GM19238 (cell line): ENCODE results near the gene YY1.
"Not testable (repeated sequence)": the region's sequence is repeated elsewhere in the genome, so short reads cannot be mapped to it uniquely, and the experiment has no call there.

Experiments
- DNase-seq: peaks from one replicate; pipeline ENCODE4 v3.0.0; 2011; ENCODE audit warnings: low spot score; ENCODE audit not compliant: insufficient read length

The YY1 gene

DNA sequence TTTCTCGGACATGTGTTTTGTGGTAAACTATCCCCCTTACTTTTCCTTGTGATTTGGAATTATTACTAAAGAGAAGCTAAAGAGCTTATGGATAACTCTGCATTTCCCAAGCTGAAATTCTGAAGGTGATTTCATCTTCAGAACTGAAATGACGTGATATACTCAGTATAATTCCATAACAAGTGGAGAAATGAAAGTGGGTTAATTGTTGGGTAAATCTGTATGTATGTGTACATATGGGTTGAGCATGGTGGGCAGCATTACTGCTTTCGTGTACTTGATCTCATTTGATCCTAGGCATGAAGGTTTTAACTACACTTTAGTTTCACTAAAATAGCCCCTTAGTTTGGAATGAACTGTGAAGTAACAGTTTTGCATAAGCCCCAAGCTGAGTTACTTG is 4.1 kb downstream of the YY1 start:
- DNase-seq: no peak

DNA sequence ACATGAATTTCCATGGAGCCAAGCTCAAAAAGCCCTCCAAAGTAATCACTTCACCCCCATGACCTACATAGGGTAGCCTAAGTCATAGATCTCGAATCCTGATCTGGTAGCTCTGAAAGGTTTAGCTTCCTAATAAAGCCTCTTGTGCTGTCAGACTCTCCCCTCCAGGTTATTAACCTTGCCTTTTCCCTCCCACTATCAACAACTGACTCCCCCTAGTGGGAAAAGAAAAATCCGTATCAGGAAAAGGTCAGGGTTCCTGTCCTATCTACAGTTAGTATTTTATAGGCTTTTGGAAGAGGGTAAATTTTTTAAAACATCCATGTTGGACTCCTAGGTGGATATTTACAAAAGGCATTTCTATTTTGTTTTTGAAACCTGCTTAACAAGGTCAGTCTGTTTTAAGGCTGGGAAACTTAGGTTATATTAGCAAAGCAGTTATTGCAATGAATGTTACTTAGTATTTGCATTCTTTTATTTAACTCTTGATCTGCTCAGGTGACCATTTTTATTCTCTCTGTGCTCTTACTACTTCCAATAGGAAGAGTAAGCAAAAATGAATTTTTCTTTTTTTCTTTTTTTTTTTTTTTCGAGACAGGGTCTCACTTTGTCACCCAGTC is 8.0 kb downstream of the YY1 start:
- DNase-seq: no peak

DNA sequence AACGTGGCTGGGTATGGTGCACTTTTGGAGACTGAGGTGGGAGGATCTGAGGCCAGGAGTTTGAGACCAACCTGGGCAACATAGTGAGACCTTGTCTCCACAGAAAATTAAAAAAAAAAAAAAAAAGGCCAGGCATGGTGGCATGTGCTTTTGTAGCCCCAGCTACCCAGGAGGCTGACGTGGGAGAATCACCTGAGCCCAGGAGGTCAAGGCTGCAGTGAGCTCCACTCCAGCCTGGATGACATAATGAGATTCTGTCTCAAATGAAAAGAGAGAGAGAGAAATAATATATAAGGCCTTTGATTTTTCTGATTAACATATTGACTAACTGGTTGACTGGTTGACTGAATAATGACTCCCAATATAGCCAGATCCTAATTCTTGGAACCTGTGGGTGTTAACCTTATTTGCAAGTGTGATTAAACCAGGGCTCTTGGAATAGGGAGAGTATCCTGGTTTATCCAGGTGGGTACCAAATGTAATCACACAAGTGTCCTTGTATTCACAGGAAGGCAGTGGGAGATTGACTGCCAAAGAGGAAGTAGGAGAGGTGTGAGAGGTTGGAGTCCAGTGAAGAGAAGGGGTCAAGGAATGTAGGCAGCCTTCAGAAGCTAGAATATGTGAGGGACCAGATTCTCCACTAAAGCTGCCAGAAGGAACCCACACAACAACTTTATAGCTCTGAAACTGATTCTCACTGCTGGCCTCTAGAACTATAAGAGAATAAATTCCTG is 12.0 kb downstream of the YY1 start:
- DNase-seq: no peak

DNA sequence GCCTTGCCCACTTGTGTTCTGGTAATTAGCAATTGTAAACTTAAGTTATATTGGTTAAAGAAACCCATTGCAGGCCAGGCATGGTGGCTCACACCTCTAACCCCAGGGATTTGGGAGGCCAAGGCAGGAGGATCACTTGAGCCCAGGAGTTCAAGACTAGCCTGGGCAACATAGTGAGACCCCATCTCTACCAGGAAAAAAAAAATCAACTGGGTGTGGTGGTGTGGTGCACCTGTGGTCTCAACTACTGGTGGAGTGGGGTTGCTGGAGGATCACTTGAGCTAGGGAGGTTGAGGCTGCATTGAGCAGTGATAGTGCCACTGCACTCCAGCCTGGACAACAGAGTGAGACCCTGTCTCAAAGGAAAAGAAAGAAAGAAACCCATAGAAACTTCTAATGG is 13.7 kb downstream of the YY1 start:
- DNase-seq: no peak

DNA sequence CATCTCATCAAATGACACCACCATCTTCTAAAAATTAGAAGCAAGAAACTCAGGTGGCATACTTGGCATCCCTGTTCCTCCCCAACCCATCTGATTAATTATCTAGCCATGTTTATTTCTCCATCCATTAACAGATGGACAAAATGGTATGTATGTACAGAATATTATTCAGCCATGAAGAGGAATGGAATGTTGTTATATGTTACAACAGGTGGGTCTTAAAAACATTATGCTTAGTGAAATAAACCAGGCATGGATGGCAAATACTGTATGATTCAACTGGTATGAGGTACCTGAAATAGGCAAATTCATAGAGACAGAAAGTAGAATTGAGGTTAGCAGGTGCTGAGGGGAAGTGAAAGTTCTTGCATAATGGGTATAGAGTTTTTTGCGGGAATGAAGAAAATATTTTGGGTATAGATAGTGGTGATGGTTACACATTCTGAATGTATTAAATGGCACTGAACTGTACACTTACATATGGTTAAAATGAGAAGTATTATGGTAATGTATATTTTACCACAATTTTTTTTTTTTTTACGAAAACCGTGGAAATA is 17.5 kb downstream of the YY1 start:
- no peak for DNase-seq

DNA sequence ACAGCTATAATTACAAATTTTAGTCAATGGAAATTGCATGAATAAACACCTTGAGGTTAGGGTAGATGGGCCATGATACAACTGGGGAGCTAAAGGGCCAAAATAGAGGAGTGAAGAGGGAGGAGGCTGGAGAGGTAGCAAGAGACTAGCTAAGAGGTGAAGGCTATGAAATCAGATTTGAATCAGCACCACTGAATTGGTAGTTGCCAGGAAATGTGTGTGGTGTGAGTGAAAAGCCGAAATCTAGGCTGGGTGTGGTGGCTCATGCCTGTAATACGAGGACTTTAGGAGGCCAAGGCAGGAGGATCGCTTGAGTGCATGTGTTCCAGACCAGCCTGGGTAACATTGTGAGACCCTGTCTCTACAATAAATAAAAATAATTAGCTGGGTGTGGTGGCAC is 22.7 kb downstream of the YY1 start:
- DNase-seq: no peak

DNA sequence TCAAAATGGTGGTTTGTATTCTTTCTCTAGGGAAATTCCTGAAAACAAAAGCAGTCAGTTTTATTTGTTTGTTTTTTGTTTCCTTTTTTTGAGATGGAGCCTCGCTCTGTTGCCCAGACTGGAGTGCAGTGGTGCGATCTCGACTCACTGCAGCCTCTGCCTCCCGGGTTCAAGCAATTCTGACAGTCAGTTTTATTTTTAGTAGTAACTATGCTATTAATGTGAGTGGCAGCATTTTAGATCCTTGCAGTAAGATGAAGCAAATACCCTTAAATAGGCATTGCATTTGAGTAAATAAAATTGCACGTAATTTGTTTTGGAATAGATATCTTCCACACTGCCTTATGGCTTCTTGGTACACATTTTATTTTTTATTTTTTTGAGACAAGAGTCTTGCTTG is 23.6 kb downstream of the YY1 start:
- DNase-seq: no peak

DNA sequence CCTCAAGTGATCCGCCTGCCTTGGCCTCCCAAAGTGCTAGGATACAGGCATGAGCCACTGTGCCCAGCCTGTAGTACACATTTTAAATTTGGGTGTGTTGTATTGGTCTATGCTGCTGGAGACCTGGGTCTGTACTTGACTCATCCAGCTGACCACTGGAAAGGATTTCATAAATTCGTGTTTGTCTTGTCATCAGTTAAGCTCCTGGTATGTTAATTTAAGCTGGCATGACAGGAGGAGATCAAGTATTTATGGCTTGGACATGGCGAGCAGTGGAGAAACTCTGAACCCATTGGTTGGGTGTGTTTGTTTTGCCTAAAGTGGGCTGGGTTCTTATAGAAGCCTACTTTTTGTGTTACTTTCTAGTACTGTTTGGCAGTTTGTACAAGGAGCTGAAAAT is 24.2 kb downstream of the YY1 start:
- DNase-seq: no peak

DNA sequence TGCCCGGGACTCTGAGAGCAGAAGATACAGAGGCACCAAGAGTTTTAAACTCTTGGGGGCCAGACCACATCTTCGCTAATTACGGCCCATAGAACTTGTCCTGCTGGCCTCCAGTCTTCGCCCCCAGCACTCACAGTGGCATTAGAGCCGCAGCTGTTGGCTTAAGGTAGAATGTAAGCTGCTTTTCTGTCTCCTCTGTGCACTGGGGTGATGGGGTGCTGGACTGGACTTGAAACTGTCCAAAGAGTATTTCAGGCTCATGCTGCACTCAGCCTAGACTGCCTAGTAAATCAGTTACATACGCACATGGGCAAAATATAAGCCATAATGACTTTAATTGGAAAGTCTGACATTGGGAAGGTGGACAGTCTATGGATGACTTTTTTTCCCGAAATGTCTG is 29.0 kb downstream of the YY1 start:
- no peak for DNase-seq

DNA sequence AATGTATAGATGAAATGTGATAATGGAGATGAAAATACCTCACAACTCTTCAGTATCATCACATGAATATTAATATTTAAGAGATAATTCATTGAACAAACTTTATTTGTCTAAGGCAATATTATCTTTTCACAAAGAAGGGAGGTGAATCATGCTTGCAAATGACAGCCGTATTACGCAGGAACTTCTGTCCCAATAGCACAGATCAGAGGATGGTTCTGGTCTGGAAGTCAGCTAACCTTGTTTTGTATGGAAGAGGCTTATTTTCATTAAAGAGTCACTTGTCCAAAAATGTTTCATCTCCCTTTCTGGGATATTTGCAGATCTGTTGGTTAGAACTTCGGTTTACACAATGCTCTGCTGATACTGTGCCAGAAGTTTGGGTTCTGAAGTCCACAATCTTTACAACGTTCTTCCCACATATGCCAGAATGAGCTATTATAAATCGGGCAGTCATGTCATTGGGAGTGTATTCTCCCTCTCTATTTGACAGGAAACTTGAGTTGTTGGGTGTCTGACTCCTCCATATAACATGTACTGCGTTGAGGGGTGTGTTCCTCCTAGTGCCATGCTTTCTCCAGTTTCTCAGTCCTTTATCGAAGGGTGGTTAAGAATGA is 29.8 kb downstream of the YY1 start:
- DNase-seq: no peak

DNA sequence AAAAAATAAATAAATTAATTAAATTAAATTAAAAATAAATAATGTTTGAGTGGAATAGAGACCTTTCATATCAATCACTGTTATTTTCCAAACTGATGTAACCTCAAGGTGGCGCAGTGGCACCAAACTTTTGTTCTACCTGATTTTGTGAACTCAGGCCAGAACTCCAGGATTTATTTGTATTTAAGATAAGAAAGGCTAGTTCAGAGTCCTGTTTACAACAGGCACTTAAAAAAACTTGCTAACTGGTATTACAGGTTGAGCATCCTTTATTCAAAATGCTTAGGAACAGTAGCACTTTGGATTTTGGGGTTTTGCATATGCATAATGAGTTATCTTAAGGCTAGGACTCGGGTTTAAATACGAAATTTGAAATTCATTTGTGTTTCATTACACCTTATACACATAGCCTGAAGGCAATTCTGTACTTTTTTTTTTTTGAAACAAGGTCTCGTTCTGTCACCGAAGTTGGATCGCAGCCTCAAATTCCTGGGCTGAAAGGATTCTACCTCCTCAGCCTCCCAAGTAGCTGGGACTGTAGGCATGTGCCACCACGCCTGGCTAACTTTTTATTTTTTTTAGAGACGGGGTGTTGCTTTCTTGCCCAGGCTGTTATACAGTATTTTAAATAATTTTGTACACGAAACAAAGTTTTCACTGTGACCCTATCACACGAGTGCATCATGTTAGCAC is 32.4 kb downstream of the YY1 start:
- no peak for DNase-seq

DNA sequence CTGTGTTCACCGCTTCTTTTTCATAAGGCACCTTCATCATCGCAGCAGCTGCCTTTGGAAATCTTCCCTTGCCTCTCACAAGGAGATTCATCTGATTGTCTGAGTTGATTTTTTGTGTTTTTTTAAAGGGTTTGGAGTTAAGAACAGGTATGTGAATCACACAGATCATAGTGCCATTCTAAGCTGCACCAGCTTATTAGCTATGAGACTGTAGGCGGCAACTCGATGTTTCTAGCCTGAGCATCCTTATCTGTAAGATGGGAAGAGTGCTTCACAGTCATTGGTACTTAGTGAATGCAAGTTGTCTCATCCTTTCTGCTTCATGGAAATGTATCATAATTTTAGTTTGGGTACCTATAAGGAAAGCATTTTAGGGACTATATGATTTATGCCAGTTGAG is 35.3 kb downstream of the YY1 start:
- no peak for DNase-seq

DNA sequence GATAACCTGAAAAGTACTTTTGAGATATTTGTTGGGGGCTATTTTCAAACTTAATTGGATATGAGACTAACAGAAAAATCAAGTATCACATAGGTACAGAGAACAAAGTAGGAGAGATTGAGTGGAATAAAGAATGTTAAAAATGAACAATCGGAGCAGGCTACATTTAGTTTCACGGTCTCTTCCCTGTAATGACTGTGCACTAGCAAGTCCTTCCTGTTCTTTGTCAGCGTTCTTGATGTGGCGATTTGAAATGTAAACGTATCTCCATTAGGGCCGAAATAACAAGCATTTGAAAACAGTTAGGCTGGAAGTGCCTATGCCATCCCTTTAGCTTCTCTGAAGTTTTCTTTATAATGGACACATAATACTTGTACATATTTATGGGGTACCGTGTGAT is 36.3 kb downstream of the YY1 start:
- no peak for DNase-seq

DNA sequence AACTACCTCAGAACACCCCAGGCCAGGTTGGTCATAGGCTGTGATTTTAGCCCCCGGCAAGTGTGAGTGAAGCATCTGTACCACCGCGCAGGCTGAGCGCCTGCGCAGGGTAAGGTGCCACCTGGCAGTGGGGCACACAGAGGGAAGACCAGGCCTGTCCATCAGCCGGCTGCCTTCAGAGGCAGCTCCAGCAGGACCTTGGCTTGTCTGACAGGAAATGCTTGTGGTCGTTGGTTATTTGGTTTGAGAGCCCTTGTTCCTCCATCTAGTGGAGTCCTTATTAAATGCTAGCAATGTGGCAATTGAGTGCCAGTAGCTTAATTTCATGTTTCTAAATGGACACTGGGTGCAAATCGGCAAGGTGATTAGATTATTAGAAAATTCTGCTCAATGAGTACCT is 39.8 kb downstream of the YY1 start:
- DNase-seq: no peak

DNA sequence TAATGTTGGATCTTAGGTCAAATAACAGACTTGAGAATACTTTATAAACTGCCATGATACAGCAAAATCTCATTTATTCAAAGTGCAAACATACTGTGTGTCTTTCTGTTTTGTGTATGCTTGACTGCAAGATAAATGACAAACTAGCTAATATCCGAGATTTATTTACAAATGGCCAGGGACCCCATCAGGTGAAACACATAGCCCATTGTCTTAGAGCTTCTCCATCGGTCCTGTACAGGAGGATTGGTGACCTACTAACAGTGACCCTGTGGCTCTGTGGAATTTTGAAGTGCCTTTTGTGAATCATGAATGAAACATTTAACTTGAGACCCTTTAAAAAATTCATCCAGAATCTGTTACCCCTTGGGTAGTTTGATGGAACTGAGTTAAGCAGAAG is 40.2 kb downstream of the YY1 start:
- DNase-seq: no peak

DNA sequence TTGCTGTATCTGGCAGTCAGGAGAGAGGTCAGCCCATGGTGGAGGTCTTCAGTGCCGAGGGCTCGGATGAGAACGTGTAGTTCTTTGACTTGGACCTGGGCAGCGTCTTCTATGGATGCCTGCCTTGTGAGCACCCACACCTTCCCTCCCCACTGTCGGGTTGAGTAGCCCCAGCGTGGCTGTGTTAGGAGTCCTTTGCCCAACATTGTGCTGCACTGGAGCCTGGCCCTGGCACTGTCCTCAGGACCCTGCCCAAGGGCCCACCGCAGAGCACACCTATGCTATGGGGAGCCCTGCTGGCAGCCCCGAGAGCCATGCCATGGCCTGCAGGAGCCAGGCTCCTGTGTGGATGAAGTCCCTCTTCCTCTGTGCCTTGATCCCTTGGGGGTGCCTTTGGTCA is 40.6 kb downstream of the YY1 start:
- DNase-seq: no peak

DNA sequence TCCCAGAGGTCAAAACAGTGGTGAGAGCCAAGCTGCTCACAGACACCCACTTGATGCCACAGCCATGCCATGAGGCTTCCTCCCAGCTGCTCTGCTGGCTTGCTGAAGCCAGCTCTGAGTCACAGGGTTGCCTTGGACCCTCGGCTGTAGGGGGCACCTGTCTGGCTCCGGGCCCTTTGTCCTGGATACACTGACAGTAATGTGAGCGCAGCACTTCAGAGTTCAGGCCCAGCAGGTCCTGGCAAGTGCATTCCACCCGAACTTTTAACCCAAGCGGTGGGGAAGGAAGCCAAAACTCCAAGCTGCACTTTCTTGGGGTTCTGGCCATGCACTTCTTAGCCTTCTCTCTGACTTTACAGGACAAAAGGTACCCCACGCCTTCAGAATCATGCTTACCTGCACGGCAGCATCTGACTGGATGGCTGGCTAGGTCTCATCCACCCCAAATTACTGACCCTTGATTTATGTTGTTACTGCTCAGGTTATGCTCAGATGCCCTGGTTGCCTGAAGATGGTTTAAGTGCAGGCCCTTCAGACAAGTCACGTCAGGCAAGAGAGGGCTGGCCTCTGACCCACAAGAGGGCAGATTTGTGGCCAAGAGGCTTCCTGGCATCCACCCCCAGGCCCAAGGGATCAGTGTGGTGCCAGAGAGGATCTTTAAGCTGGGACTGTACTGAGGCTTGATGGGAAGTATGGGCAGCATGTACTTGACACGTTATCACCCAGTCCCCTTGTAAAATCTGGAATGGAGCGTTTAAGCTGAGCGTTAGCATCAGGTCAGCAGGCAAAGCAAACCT is 42.5 kb downstream of the YY1 start:
- DNase-seq: no peak

DNA sequence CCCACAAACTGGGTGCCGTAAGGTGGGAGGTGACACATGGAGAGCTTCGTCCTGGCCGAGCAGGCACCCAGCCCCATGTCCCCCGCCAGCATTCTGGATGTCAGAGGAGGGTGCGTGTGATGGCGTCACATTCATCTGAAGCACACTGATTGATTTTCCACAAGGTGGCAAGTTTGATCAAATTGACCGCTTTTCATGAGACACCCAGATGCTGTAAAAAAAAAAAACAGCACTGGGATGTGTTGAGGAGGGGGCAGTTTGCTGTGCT is 43.1 kb downstream of the YY1 start:
- no peak for DNase-seq

DNA sequence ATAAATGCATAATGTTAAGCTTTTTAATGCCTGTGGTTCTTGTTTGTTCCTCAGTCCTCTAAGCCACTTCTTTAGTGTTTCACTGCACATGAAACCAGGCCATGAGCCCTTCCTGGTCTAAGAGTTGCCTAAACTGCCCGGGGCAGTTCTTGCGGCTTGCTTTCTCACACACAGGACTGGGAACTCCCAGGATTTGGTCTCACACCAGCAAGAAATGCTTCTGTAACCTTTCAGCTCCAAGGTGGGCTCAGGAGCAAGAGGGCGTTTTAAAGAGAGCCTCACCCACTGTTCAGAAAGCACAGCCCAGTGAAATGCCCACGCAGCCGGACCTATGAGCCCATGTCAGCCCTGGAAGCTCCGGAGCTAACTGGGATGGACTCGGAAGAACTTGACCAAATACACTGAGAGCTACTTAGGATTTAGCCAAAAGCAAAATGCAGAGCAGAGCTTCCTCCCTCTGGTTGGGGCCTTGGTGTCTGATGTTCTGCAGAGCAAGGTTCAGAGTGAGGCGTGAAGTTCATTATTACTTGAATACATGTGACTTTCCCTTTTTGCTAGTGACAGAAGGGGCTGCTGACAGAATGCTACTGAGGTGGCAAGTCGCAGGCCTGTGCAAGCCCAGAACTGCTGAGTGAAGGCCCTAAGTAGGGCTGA is 43.9 kb downstream of the YY1 start:
- DNase-seq: no peak

DNA sequence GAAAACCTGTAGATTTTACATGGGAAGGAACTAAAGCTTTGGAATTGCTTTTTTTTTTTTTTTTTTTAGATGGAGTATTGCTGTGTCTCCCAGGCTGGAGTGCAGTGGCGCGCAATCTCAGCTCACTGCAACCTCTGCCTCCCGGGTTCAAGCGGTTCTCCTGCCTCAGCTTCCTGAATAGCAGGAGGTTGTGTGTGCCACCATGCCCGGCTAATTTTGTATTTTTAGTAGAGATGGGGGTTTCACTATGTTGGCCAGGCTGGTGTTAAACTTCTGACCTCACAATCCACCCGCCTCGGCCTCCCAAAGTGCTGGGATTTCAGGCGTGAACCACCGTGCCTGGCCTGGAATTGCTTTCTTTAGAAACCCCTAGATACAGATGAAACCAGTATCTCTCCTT is 44.5 kb downstream of the YY1 start:
- not testable (repeated sequence) for DNase-seq
